Measurements from ENCODE around the gene DDB1. TPM values are rescaled to one million over a fixed set of nuclear protein-coding genes. Genes with fewer than 3 reads are reported as not detected.
A peak's percentile ranks its signal among the peaks of the same experiment; 100 is the strongest.

The DDB1 gene
- polyA plus RNA-seq, 1 of the 3 experiments (the other 2 are of a cell fraction) = 170 TPM

DNA sequence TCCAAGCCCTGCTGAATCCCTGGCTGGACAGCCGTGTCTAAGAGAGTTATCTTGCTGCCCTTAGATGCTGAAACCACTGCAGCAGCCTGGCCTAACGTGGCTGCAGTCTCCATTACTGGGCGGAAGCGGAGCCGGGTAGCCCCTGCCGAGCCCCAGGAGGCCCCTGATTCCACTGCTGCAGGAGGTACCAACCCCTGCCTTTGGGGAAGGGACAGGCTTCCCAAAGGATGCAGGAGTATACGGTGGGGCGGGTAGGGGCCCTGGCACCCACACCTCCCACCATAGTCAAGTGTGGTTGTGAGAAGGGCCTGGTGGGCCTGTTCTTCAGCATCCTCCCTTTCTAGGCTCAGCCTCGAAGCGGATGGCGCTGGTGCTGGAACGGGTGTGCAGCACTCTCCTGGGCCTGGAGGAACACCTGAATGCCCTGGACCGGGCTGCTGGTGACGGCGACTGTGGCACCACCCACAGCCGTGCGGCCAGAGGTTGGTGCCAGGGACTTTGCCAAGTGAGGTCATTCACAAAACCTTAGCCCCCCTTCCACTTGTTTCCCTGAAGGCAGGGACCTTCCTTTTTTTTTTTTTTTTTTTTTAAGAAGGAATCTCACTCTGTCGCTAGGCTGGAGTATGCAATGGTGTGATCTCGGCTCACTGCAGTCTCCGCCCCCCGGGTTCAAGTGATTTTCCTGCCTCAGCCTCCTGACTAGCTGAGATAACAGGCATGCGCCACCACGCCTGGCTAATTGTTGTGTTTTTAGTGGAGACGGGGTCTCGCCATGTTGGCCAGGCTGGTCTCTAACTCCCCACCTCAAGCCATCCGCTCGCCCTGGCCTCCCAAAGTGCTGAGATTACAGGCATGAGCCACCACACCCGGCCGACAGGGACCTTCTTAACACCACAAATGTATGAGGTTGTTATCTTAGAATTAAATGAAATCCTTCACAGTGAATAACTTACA lies 11.2 kb upstream of the DDB1 start:
- no peaks in the 10 kb centered on the region for H3F3A ChIP-seq (replicated peaks; ENCODE audit: insufficient read depth)
- H3K79me2 ChIP-seq (ENCODE audit: insufficient read depth) = no peaks in the 10 kb centered on the region
- no peaks in the 10 kb centered on the region for H3K9me3 ChIP-seq
- ChIA-PET CTCF (interaction anchor here (1.4 to 4.0 kb wide), 2 partner anchors 8 to 41 kb away, joined by 8 to 24 read pairs; no protein-coding TSS in a partner anchor), POLR2A (interaction anchor here (0.9 to 2.8 kb wide), 4 partner anchors 11 to 85 kb away, joined by 5 to 57 read pairs (median 12); partner anchors contain the start of genes CPSF7, CYB561A3, SDHAF2 and TMEM138)
- H3K36me3 ChIP-seq (replicated peaks in 1 of 2; ENCODE audit: control insufficient read depth in 1 of 2, insufficient read depth in 2 of 2, low read length in 1 of 2) = peaks cover 0 to 40% of the 10 kb centered on the region in 2 experiments
- TF ChIP-seq RAD21 (IDR thresholded peaks at IDR 0.05; ENCODE audit: low read length) (no peak), FOSL2 (IDR thresholded peaks at IDR 0.05; ENCODE audit: borderline replicate concordance, low read depth) (no peak), POLR2AphosphoS5 (IDR thresholded peaks at IDR 0.05; ENCODE audit: low read depth, low read length) (no peak), EZH2phosphoT487 (IDR thresholded peaks at IDR 0.05; ENCODE audit: borderline replicate concordance, low read depth) (no peak), EP300 (IDR thresholded peaks at IDR 0.05; ENCODE audit: borderline replicate concordance in 1 of 2, low read depth in 1 of 2, low read length in 1 of 2) (no peak), NRF1 (IDR thresholded peaks at IDR 0.05; ENCODE audit: low read depth, low read length) (no peak), JUND (IDR thresholded peaks at IDR 0.05) (no peak), GABPA (IDR thresholded peaks at IDR 0.05; ENCODE audit: low read depth) (no peak), RXRA (IDR thresholded peaks at IDR 0.05; ENCODE audit: borderline replicate concordance, low read depth) (no peak), FOXM1 (IDR thresholded peaks at IDR 0.05; ENCODE audit: low read depth) (no peak), YY1 (IDR thresholded peaks at IDR 0.05; ENCODE audit: low read depth) (no peak), TAF1 (IDR thresholded peaks at IDR 0.05; ENCODE audit: borderline replicate concordance, low read depth, low read length) (no peak), RCOR1 (IDR thresholded peaks at IDR 0.05; ENCODE audit: low read length) (no peak)
- TF ChIP-seq, protein P1, sequence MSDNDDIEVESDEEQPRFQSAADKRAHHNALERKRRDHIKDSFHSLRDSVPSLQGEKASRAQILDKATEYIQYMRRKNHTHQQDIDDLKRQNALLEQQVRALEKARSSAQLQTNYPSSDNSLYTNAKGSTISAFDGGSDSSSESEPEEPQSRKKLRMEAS (IDR thresholded peaks at IDR 0.05; ENCODE audit: low read depth) = no peak
- TF ChIP-seq, protein P2, sequence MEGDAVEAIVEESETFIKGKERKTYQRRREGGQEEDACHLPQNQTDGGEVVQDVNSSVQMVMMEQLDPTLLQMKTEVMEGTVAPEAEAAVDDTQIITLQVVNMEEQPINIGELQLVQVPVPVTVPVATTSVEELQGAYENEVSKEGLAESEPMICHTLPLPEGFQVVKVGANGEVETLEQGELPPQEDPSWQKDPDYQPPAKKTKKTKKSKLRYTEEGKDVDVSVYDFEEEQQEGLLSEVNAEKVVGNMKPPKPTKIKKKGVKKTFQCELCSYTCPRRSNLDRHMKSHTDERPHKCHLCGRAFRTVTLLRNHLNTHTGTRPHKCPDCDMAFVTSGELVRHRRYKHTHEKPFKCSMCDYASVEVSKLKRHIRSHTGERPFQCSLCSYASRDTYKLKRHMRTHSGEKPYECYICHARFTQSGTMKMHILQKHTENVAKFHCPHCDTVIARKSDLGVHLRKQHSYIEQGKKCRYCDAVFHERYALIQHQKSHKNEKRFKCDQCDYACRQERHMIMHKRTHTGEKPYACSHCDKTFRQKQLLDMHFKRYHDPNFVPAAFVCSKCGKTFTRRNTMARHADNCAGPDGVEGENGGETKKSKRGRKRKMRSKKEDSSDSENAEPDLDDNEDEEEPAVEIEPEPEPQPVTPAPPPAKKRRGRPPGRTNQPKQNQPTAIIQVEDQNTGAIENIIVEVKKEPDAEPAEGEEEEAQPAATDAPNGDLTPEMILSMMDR (IDR thresholded peaks at IDR 0.05) = no peak
- TF ChIP-seq, protein P3, sequence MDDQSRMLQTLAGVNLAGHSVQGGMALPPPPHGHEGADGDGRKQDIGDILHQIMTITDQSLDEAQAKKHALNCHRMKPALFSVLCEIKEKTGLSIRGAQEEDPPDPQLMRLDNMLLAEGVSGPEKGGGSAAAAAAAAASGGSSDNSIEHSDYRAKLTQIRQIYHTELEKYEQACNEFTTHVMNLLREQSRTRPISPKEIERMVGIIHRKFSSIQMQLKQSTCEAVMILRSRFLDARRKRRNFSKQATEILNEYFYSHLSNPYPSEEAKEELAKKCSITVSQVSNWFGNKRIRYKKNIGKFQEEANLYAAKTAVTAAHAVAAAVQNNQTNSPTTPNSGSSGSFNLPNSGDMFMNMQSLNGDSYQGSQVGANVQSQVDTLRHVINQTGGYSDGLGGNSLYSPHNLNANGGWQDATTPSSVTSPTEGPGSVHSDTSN (IDR thresholded peaks at IDR 0.05) = no peak
- TF ChIP-seq, protein P4, sequence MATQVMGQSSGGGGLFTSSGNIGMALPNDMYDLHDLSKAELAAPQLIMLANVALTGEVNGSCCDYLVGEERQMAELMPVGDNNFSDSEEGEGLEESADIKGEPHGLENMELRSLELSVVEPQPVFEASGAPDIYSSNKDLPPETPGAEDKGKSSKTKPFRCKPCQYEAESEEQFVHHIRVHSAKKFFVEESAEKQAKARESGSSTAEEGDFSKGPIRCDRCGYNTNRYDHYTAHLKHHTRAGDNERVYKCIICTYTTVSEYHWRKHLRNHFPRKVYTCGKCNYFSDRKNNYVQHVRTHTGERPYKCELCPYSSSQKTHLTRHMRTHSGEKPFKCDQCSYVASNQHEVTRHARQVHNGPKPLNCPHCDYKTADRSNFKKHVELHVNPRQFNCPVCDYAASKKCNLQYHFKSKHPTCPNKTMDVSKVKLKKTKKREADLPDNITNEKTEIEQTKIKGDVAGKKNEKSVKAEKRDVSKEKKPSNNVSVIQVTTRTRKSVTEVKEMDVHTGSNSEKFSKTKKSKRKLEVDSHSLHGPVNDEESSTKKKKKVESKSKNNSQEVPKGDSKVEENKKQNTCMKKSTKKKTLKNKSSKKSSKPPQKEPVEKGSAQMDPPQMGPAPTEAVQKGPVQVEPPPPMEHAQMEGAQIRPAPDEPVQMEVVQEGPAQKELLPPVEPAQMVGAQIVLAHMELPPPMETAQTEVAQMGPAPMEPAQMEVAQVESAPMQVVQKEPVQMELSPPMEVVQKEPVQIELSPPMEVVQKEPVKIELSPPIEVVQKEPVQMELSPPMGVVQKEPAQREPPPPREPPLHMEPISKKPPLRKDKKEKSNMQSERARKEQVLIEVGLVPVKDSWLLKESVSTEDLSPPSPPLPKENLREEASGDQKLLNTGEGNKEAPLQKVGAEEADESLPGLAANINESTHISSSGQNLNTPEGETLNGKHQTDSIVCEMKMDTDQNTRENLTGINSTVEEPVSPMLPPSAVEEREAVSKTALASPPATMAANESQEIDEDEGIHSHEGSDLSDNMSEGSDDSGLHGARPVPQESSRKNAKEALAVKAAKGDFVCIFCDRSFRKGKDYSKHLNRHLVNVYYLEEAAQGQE (IDR thresholded peaks at IDR 0.05; ENCODE audit: low read depth, low read length) = no peak
- peak overlapping the region in 1 of 2 experiments; percentile 89; a peak in 2 of 4 replicates for H3K27ac ChIP-seq (ENCODE audit: low read depth in 2 of 2, low read length in 1 of 2)
- no peaks in the 10 kb centered on the region for H3K27me3 ChIP-seq (ENCODE audit: insufficient read depth)
- DNase-seq = no peak
- no peaks in the 10 kb centered on the region for H4K20me1 ChIP-seq (ENCODE audit: insufficient read depth)
- H3K9ac ChIP-seq = no peak overlapping the region
- H3K4me2 ChIP-seq = no peak overlapping the region
- 97% methylated on average over 16 of the region's 29 CpGs for WGBS (ENCODE audit: low lambda C conversion rate)
- peaks cover 0 to 26% of the 10 kb centered on the region in 2 experiments; a peak in 1 of 4 replicates for H3K4me1 ChIP-seq (ENCODE audit: control insufficient read depth in 1 of 2, insufficient read depth in 2 of 2, low read depth in 1 of 2, low read length in 1 of 2)
- H3K9me2 ChIP-seq = no peaks in the 10 kb centered on the region
- H2AFZ ChIP-seq (ENCODE audit: low read depth) = no peak overlapping the region
- no peak overlapping the region for H3K4me3 ChIP-seq (ENCODE audit: low read depth in 2 of 2, low read length in 1 of 2)

All from SK-N-SH (cell line).